ENCODE measurements around the gene TRAF4.

DNA sequence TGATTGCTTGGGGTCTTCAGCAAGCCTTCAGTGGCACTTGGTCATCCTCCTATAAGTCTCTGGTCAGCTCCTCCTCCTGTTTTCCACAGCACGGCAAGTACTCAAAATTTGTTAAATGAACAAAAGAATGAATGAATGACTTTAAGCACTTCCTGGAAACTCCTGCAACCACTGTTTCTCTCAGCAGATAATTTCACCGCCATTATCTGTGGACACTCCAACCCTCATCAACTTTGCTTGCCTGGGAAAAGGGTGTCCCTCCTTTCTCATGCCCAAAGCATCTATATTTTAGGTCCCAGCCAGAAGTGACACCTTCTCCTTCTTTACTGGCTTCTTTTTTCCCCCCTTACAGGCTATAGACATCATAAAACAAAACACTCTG lies 36.5 kb upstream of the TRAF4 start:
- TF ChIP-seq CTCF (IDR thresholded peaks at IDR 0.05) (no peak), POLR2A (IDR thresholded peaks at IDR 0.05) (no peak)

Data from esophagus squamous epithelium (tissue), 4 donors.